Measurements from ENCODE around the gene REXO1.

The REXO1 gene

DNA sequence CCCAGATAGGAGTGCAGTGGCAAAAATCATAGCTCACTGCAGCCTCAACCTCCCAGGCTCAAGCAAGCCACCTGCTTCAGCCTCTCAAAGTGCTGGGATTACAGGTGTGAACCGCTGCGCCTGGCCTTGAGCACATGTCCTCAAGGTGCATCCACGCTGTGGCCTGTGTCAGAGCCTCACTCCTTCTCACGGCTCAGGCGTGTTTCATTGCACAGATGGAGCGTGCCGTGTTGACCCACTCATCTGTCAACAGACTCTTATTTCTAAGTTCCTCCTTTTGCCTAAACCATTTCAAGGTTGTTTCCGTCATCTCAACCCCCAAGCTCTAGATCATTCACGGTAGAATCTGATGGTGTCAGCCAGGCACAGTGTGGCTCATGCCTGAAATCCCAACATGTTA, 64.4 kb downstream of the REXO1 start:
- FAIRE-seq = no peak

DNA sequence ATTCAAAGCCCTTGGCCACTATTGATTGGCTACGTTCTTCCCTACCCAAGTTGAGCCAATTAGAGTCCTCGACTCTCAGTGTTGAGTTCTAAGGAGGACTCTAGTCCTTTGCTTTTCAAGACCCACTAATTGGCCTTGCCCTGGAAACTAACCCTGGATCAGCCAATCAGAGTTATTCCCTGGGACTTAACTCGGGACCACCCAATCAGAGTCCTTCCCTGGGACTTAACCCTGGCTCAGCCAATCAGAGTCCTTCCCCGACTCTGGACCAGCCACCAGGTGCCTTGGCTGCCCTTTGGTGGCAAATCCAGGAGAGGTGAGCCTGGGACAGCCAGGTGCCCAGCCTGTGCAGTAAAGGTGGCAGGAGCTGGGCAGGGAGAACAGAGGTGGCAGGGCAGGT, 64.9 kb downstream of the REXO1 start:
- no peak for FAIRE-seq

DNA sequence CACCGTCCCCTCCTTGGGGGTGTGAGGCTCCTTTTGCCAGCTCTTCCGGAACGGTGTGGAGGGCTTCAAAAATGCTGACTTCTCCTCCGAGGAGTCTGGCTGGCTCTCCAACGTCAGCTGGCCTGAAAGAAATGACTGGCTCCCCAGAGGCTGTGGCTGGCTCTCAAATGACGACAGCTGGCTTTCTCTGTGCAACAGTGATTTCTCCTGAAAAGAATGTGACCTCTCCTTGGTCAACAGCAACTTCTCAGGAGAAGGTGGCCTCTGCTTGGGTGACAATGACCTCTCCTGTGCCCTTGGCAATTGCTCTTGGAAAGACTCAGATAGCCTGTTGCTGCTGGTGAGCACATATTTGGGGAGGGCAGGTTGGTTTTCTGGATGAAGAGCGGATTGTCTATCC, 65.8 kb downstream of the REXO1 start:
- no peak for FAIRE-seq

DNA sequence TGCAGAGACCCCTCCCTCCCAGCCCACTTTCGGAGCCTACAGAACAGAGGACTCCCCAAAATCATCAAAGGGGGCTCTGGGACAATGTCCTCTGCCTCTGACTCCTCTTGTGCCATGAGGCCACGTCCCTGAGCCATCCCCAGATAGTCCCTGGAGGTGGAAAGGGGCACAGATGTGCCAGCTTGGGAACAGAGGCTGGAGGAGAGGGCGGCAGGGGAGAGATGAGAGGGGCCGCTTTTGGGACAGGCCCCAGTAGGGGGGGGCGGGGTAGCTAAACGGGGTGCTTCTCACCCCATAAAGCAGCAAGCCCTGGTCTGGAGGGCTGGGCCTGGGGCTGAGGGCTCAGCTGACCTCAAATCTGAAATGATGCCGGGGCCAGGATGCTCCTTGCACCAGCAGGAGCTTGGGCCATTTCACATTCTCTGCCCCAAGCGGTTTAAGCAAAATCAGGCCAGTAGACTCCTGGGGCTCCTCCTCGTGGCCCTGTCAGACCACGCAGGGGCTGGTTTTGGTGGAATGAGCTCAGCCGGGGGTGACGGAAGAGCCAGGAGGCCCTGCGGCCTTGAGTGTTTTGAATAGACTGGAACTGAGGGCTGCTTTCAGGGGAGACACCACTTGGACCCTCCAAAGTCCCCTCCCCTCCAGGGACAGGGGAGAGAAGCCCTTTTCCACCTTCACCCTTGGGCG, 67.9 kb downstream of the REXO1 start:
- no peak for FAIRE-seq

DNA sequence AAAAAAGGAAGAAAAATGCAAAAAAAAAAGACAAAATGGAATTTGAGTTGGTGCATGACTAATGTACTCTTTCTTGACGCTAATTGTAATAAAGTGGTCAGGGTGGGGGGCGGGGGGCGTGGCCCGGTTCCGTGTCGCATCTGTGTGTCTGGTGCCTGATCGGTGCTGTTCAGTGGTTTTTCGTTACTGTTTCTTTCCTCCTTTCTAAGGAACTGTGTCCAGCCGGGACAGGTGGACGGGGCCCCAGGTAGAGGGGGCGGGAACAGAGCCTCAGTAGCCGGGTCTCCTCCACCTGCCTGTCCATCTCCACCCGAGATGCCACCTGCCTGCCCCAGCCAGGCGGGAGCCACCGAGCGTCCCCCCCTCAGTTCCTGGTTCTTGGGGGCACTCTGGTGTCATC, 68.7 kb downstream of the REXO1 start:
- no peak for FAIRE-seq

GRCh38 chr19:1777149-1777548, 71.1 kb downstream of the REXO1 start:
- no peak for FAIRE-seq

DNA sequence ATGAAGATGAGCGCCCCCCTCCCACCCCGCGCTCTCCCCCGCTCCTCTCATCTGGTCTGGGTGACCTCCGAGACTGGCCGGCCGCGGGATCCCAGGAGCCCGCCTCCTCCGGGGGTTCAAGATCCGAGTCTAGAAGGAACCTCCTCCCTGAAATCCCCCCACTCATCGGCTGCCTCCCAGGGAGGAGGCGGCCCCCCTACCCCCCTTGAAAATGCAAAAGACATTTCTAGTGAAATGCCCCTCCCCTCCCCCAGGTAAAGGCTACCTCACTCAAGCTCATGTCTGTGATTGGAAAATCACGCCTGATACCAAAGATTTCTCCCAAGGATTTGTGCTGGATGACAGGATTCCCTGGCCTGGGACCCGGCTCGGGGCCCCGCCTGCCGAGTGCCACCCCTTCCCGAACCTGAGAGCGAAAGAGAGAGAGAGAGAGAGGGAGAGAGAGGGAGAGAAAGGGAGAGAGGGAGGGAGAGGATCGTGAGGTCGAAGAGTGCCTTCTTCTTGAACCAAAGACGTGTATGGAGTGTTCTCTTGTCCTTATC, 71.6 kb downstream of the REXO1 start:
- FAIRE-seq = no peak

DNA sequence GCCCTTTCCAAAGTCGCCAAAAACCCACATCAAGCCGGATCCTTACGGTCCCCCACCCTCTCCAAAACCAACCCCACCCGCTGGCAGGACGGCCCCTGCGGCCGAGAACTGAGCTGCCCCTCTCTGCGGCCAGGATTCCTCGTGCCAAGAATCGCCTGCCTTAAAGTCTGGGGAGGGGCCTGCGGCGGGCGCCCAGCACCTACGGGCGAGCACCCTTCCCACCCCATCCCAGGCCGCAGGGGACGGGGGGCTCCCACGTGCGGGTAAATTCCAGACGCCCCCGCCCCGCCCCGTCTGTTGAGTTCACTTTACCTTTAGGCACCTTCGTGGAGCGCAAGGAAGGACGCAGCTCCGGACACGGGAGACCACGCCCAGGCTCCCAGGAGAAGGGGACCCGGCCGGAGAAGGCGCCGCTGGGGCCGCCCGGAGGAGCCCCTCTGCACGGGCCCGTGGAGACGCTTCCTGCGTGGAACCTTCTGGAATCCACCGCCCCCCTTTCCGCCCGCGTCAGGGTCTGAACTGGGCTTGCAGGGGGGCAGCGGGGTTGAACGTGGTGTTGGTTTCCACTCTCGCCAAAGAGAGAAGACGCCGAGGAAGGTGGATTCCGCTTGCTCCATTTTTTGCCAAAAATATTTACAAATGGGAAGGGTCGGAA, 72.2 kb downstream of the REXO1 start:
- no peak for FAIRE-seq

GRCh38 chr19:1774989-1775772, 73.1 kb downstream of the REXO1 start:
- no peak for FAIRE-seq

- no peak for FAIRE-seq
Observed at GRCh38 chr19:1773184-1773583, 75.1 kb downstream of the REXO1 start.

DNA sequence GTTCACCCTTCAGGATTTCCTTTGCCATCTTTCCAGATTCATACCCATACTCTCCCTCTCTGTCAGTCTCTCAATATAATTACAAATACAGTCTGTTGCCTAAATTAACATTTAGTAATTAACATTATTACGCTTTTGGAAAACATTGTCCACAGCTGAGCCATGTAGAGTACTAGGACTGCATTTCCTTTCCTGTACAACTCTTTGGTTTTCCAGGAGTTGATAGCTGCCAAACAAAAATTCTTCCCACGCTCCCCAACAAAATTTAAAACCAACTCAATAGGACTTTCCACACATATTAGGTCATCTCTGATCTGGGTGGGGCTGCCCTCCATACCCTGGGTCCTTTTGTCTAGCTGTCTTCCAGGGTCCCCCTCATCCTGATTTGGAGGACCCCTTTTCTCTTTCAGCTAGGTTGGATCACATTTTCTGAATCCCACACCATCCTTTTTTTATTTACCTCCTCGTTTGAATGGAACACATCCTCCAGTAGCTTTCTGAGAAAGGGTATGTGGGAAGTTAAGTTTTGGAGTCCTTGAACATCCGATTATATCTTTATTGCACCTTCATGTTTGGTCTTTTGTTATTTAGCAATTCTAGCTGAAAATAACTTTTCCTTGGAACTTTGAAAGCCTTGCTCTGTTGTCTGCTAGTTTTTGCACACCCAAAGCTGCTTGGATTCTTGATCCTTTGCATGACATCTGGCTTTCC, 77.3 kb downstream of the REXO1 start:
- FAIRE-seq = no peak

DNA sequence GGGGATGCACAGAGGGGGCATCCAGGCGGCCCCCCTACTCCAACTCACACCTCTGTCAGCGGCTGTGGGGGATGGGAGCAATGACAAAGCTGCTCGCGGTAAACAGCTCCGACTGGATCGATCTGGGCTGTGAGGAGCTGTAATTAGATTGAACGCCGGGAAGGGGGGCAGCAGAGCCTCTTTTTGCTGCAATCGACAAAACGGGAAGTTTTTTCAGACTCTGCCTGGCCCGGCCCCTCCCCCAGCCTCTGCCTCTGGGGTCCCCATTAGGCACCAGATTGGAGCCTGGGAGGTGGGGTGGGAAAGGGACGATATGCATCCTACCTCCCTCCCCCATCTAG, 78.7 kb downstream of the REXO1 start:
- FAIRE-seq = no peak

DNA sequence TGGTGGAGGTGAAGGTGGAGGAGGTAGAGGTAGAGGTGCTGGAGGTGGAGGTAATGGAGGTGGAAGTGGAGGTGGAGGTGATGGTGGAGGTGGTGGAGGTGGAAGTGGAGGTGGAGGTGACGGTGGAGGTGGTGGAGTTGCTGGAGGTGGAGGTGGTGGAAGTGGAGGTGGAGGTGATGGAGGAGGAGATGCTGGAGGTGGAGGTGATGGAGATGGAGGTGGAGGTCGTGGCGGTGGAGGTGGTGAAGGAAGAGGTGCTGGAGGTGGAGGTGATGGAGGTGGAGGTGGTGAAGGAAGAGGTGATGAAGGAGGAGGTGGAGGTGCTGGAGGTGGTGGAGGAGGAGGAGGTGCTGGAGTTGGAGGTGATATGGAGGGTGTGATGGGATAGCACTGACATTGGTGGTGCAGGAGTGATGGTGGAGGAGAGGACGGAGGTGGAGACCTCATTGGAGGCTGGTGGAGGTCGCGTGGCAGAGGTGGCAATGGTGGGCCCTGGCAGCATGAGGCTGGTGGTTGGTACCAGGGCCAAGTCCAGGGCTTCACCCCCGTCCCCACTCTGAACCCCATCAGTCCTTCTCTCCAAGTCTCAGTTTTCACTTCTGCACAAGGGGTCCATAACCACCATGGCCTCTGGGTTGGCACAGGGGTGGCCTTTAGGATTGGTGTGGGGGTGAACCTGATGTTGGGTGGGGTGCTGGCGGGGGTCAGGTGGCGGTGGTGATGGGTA, 79.2 kb downstream of the REXO1 start:
- no peak for FAIRE-seq

DNA sequence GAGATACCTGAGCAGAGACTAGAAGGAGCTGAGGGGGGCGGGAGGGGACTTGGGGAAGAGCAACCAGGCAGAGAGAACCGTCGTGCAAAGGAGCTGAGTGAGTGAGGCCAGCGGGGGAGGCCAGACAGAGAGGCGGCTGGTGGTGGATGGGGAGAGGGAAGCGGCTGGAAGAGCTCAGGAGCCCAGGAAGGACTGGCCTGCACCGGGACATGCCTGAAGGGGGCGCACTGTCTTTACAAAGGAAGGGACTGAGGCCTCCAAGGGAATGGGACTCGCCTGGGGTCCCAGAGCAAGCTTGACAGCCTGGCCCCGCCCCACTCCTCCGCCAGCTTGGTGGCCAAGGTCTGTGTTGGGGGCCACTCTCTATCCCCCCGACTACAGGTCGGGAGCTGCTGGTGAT, 80.0 kb downstream of the REXO1 start:
- no peak for FAIRE-seq

GRCh38 chr19:1767464-1767933, 80.8 kb downstream of the REXO1 start:
- FAIRE-seq = no peak

DNA sequence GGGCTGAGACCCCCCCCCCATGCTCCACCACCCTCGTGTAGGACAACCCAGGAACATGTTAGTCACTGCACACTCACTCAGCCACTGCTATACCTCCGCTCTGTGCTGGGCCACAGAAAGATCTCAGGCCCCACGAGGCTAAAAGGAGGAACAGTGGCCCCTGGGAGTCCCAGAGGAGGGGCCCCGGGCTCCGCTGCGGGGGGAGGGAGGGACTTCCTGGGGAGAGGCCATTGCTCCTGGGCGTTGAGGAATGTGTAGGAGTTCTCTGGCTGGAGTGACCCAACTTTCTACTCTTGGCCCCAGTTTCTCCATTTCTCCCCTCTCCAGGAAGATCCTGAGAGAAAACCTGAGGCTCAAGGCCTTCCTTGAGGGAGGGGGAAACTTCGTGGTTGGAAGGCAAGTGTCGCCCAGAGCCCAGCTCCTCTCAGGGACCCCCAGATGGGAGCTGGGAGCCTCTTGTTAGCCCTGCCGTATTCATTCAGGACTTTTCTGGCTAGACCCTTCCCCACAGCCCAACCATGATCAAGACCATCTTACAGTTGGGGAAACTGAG, 81.4 kb downstream of the REXO1 start:
- FAIRE-seq = no peak

GRCh38 chr19:1765904-1766799, 82.1 kb downstream of the REXO1 start:
- no peak for FAIRE-seq

Data from A204.1 (cell line).